NCI-H345 treated with DMSO at 0.1 percent for 48 hours (cell line): ENCODE data around the gene PTGR1.
"Not testable (repeated sequence)": the region's sequence is repeated elsewhere in the genome, so short reads cannot be mapped to it uniquely, and the experiment has no call there.

ENCODE experiments used
- DNase-seq: peaks from one replicate; lab custom pipeline; 2025; ENCODE audit not compliant: unreplicated experiment; lab: John Stamatoyannopoulos, UW

The PTGR1 gene

DNA sequence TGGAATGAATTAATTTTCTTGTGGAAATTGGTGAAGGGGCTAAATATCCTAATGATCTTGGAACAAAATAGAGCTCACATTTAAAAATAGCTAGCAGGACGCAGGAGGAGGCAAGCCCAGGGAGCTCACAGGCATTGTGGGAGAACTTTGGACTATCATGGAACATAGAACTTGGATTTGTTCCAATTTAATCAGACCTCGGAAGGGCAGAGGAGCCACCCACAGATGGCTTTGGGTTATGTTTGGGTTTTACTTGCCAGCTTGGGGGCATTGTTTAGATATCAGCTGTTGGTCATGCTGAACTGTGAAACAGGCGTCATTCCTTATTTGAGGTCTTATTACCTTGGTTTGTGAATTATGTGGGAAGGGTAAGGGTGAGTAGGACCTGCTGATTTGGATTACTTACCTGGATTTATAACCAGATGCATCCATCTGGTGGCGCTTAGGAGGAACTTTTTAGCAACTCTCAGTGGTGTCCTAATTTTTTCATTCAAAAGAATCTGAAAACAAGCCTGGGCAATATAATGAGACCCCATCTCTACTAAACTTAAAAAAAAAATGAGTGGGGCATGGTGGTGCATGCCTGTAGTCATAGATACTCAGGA lies 14.1 kb upstream of the PTGR1 start:
- no peak for DNase-seq

DNA sequence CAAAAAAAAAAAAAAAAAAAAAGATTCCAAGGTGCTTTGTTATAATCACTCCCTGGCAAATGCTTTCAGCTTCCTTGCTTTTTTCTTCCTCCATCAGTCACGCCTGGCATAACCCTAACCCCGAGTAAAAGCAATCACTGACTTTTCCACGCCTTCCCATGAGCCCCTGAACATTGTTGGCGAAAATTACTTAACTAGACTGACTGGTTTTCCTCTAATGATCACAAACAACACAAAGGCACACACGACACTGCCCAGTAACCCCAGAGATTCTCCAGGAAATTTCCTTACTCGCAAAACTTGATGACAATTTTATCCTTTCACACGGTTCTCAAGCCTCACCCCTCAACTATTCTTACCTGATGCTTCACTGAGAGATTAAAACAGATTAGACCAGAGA lies 11.4 kb upstream of the PTGR1 start:
- DNase-seq = no peak

DNA sequence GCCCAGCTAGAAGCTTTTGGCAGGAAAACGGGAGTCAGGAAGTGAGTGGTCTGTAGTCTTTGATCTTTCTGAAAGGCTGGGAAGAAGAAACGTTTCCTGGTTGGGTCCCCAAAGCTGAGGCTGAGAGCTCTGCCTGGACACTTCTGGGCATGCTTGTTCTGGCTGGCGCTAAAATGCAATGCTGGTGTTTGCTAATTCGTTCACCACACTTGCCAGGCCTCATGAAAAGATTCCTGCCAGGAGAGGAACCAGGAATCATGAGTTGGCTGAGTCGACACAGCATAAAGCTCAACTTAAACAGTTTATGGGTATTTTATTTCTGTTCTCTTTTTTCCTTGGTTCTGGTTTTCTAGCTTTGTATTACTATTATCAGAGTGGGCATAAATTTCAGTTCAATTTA lies 10.7 kb upstream of the PTGR1 start:
- DNase-seq = no peak

DNA sequence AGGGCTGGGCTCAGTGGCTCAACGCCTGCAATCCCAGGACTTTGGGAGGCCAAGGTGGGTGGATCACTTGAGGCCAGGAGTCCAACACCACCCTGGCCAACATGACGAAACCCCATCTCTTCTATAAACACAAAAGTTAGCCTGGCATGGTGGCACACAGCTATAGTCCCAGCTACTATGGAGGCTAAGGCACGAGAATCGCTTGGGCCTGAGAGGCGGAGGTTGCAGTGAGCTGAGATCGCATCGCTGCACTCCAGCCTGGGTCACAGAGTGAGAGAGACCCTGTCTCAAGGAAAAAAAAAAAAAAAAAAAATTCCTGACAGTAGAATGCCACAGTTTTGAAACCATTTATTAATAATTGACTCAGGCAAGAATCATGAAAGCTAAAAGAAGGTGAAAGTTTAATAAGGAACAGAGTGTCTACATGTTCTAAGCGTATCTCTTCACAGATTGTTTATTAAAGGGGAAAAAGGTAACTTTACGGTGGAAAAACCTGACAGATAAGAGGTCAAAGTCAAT lies 5.7 kb upstream of the PTGR1 start:
- DNase-seq = no peak

DNA sequence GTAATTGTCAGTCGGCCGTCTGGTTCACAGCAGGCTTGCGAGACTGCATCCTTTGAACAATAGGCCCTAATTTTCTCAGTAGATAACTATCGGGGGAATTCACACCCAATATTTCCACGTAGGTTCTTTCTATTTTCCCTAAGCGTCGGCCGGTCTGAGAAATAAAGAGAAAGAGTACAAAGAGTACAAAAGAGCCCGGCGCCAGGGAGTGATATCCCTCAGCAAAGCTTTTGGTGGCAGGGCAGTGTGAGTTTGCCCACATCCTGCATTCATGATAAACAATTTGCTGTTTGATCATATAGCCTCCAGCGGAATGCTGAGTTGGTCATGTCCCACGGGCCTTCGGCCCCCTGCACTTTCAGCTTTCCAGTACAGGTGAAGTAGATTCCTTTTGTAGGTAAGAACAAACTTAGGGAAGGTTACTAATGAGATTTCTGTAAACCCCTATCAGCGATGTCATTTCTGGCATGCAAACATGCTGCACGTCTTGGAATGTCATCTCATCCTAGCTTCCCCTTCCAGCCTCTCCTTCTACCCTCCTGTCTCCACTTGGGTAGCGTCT lies 4.7 kb upstream of the PTGR1 start:
- no peak for DNase-seq

DNA sequence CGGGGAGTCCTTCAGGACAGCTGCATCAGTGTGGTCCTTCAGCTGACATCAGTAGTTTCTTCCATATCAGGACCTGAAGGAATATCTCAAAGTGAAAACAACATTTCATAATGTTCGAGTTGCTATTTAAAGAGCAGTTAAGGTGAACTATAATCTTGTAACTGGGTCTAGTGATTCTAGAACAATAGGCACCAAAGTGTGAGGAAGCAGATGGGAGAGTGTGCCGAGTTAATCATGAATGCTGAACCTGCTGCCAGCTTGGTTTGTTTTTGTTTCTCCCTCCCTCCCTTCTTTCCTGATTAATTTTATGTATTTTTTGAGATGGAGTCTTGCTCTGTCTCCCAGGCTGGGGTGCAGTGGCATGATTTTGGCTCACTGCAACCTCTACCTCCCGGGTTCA lies 3.6 kb upstream of the PTGR1 start:
- DNase-seq = no peak

DNA sequence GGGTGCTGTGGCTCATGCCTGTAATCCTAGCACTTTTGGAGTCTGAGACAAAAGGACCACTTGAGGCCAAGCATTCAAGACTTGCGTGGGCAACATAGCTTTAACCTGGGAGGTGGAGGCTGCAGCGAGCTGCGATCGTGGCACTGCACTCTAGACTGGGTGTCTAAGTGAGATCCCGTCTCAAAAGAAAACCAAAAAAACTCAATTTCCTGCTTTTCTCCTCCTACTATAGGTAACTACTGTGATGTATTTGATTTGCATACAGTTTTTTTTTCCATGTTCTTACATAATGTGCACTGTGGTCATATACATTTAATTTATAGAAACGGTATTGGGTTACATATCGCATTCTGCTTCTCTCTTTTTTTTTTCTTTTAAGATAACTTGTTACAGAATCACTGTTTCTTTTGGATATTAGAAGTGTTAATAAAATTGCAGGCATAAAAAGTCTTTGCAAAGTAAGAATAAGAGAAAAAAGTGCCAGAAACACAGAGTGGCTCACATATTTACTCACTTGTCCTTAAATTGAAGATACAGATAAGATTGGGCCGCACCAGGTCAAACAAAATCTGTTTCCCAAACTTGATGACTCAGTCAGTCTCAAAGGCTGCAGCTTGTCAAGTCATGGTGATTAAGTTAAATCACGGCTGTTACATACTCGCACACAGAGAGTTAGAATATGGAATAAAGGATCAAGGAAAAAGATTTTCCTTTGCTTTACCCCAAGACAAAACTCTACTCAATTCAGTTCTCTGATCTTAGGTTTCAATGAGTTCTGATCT lies 2.0 kb upstream of the PTGR1 start:
- no peak for DNase-seq

DNA sequence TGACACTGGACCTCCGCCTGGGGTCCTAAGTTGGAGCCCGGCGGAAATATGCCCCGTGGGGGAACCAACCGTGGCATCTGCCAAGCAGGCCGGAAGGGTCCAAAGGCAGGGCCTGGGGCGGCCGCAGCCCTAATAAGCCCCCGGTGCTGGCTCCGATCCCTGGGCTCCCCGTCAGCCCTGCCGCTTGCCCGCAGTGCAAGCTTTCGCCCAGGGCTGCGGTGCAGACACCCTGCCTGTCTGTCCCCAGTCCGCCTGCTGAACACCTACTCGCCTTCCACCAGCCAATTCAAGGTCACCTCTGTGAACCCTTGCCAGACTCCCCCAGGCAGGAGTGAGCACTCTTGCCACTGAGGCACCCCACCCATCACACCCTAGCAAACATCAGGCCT lies 502 bp upstream of the PTGR1 start:
- no peak for DNase-seq

DNA sequence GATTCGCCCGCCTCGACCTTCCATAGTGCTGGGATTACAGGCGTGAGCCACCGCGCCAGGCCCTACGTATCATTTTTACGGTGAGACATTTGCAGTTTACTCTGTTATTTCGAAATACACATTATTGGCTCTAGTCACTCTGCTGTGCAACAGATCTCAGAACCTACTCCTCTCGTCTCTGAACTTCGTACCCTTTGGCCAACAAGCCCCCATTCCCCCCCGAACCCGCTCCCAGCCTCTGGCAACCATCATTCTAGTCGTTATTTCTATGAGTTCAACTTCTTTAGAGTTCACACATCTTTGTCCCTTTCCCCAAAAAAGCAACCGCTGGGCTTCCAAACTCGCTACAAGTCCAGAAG lies 735 bp downstream of the PTGR1 start:
- no peak for DNase-seq

DNA sequence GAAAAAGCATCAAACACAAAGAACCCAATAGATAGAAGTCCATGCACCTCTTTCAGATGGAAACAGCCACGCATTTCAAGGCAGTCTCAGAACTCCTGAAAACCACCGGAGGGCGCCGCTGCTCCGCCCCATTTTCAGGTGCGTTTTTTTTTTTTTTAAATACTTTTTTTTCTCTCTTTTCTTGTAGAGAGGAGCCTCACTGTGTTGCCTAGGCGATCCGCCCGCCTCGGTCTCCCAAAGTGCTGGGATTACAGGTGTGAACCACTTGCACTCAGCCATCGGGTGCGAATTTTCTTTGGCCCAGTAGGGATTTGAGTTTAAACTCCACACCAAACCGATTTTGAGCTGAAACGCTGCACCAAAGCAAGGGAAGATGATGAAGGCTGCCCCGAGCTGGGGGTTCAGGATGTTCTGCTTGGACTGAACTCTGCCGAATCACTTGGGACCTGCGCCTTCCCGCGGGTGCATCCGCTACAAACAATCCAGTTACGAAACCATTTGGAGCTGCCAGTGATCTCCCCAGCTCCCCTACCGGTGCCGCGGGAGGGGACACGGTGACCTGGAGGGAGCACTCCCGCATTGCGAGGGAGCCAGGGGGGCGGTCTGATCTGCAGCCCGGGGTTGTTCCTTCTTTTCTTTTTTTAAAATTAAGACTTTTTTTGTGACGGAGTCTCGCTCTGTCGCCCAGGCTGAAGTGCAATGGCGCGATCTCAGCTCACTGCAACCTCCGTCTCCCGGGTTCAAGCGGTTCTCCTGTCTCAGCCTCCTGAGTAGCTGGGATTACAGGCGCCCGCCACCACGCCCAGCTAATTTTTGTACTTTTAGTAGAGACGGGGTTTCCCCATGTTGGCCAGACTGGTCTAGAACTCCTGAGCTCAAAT lies 1.4 kb downstream of the PTGR1 start:
- DNase-seq = peak; percentile 36

DNA sequence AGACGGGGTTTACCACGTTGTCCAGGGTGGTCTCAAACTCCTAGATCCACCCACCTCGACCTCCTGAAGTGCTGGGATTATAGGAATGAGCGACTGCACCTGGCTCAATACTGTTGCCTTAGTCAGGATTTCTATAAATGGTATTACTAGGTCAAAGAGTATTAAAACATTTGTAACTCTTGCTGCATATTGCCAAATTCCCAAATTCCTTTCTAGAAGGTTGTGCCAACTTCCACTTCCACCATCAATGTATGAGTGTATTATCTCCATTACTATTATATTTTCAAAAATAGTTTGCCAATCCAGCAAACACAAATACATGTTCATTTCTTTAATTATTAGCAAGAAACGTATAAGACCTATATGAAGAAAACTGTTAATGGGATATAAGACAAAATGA lies 10.6 kb downstream of the PTGR1 start:
- no peak for DNase-seq

DNA sequence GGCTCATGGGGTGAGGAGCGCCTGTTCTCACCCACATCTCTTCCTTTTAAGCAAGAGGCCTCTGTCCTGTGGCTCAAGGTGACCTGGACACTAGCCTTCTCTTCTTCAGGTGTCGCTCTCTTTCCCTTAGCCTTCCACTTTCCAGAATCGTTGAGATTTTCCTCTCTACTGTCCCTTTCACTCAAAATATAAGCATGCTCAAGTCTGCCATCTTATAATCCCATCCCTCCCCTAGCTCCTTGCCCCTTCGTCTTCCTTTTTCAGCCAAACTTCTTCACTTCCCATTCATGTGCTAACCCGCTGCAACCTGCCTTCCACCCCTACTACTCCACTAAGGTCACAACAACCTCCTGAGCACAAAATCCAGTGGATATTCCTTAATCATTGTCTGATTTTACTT lies 13.1 kb downstream of the PTGR1 start:
- DNase-seq = no peak

DNA sequence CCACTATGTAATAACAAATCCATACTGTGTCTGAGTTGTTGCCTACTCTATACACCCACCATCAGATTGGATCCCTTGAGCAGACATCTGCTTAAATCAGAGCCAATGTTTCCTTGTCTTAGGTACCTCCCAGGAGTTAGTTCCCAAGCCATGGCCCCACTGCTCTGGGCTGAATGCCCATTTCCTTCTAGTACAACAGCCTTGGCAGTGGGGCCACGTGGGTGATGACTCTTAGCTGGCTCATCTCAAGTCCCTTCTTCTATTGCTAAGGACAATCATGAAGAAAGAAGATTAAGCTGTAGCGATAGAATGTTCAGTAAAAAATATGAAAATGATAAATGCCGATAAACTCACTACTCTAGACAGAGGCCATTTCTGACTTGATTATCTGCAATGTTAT lies 16.6 kb downstream of the PTGR1 start:
- DNase-seq = no peak

DNA sequence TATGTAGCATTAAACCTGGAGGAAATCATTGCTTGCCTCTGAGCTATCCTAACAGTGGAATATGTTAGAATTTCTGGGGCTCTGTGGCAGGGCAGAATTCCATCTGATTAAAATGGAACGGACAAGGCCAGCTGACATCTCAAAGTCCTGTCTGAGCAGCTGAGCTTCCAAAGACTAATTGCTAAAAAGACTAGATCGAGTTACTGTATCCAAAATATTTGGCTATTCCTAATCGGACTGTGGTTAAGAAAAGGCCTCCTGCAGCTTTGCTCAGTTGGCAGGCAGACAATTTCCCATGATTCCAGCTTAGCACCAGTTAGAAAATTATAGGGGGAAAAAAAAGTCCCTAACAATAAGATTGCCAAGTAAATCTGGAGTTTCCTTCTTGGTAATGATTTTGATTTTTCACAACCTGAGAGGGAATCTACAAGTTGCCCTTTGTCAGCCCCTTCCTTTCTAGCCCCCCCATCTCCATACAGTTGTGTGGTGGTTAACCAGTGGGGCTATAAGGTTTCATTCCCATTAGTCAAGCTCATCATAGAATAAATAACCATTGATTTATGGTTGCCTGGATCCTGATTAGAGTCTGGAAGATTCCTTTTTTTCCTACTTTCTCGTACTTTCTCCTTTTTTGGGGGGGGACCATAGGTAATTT lies 26.4 kb downstream of the PTGR1 start:
- no peak for DNase-seq

DNA sequence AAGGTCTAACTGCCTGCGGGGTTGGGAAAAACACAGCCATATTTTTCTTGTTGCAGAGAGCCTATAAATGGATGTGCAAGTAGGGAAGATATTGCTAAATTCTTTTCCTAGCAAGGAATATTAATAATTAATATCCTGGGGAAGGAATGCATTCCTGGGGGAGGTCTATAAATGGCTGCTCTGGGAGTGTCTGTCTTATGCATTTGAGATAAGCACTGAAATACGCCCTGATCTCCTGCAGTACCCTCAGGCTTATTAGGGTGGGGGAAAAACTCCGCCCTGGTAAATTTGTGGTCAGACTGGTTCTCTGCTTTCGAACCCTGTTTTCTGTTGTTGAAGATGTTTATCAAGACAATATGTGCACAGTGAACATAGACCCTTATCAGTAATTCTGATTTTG lies 31.3 kb downstream of the PTGR1 start:
- not testable (repeated sequence) for DNase-seq

DNA sequence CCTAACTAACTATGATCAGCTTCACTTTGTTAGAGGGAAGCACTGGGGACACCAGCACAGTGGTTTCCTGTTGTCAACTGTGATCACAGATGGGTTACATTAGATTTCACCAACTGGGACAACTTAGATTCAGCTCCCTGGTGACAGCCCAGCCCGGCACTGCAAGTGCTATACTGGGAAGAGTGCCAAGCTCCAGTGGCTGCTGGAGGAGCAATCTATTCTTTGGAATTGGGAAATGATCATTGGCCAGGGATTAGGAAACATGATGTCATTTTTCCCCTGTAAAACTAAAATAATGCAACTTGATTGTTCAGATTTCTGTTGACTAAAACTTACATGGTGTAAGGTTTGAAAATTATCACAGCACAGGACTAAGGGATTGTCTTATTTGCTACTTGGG lies 33.2 kb downstream of the PTGR1 start:
- DNase-seq = no peak

DNA sequence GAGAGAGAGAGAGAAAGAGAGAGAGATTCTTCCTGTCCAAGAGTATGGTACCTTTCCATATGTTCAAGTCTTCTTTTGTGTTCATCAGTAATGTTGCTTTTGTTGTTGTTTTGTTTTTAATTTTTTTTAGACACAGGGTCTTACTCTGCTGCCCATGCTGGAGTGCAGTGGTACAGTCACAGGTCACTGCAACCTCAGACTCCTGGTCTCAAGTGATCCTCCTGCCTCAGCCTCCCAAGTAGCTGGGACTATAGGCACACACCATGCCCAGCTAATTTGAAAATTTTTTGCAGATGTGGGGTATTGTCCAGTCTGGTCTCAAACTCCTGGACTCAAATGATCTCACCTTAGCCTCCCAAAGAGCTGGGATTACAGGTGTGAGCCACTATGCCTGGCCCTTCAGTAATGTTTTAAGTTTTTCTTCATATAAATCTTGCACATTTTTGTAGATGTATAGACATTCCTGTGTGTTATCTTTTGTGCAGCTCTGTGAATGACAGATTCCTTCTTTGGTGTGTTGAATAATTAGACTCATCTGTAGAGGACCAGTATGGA lies 38.2 kb downstream of the PTGR1 start:
- DNase-seq = no peak

DNA sequence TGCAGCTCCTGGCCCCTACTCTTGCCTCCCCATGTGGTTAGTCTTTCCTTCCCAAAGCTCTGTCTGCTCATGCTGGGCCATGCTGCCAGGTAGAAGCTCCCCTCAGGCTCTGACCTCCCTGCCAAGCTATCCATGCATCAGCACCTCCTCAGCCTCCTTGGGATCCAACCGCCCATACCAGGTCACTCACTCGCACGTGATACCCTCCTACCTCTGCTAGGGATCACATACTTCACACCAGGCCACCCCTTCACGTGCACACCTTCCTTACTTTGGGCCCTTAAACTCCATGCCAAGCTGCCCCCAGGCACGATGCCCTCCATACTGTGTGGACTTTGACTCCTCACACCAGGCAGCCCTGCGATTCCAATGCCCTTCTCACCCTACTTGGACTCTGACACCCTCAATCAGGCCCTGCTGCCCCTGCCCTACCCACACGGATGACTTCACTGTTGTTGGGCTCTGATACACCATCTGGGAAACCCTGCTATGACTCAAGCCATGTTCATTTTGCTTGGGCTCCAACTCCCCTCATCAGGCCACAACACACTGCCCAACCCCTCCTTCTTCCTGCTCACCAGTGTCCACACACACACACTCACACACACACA lies 40.3 kb downstream of the PTGR1 start:
- DNase-seq = no peak

DNA sequence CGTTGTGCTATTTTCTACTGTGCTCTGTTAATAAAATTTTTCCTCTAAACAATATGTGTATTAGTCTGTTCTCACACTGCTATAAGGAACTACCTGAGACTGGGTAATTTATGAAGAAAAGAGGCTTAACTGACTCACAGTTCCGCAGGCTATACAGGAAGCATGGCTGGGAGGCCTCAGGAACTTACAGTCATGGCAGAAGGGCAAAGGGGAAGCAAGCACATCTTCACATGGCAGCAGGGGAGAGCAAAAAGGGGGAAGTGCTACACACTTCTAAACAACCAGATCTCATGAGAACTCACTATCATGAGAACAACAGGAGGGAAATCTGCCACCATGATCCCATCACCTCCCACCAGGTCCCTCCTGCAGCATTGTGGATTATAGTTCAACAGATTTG lies 44.0 kb downstream of the PTGR1 start:
- DNase-seq = not testable (repeated sequence)

DNA sequence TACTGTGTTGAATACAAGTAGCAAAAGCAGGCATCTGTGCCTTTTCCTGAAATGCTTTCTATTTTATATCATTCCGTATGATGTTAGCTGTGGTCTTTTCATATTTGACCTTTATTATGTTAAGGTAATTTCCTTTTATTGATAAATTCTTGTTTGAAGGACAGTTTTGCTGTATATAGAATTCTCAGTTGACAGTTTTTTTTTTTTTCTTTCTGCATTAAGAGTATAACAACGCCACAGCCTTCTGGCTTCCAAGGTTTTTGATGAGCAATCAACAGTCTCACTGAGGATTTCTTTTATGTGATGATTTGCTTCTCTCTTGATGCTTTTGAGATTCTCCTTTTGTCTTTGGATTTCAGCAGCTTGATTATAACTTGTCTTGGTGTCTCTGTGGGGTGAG lies 50.8 kb downstream of the PTGR1 start:
- no peak for DNase-seq
